ENCODE results near the gene ICA1L.
A peak's percentile ranks its signal among the peaks of the same experiment; 100 is the strongest.
"Not testable (repeated sequence)": the region's sequence is repeated elsewhere in the genome, so short reads cannot be mapped to it uniquely, and the experiment has no call there.

Gene ICA1L

DNA sequence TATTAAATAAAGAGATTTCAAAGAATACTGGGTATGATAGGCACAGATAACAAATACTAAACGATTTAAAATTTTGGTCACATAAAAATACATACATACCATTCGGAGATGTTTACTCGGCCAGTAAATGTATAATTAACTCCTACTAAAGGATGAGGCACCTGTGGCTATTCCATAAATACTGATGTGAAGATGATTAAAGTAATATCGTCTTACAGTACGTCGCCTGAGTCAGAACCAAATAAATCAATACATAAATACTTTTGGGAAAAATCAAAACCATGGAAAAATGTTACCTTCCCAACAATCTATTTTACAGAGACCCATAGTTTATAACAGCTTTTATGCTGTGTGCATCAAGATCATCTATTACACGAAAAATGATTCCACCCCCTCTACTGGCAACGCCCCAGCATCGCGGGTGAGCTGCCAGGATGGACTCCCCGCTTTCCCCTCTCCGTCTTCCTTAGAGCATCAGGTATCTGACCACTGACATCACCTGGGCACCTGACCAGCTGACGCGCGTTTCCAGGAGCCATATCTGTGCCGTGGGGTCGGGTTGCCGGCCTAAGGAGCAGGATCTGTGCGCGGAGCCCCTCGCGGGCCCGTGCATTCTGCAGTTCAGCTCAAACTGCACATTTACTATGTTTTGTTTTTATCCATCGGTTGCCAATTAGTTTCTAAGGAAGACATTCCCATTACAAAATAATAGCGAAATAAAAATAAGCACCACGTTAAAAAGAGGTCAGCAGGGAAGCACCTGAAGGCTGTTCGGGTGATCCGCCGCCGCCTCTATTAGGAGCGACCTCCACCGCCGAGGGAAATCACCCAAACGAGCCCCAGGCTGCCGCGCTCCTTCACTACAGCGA lies 901 bp downstream of the ICA1L start:
- TF ChIP-seq, protein P1, sequence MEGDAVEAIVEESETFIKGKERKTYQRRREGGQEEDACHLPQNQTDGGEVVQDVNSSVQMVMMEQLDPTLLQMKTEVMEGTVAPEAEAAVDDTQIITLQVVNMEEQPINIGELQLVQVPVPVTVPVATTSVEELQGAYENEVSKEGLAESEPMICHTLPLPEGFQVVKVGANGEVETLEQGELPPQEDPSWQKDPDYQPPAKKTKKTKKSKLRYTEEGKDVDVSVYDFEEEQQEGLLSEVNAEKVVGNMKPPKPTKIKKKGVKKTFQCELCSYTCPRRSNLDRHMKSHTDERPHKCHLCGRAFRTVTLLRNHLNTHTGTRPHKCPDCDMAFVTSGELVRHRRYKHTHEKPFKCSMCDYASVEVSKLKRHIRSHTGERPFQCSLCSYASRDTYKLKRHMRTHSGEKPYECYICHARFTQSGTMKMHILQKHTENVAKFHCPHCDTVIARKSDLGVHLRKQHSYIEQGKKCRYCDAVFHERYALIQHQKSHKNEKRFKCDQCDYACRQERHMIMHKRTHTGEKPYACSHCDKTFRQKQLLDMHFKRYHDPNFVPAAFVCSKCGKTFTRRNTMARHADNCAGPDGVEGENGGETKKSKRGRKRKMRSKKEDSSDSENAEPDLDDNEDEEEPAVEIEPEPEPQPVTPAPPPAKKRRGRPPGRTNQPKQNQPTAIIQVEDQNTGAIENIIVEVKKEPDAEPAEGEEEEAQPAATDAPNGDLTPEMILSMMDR (IDR thresholded peaks at IDR 0.05; ENCODE audit: borderline replicate concordance, control extremely low read depth, extremely low read depth, insufficient read depth, missing control alignments), result peak; percentile 68
- DNase-seq (ENCODE audit: low spot score), result peak; percentile 81
- in situ Hi-C loops (cut with MboI; ENCODE audit: low sequenced_read_pairs, unreplicated experiment), result loop anchor here (25.0 kb wide), 1 partner anchor 283 kb away; no protein-coding TSS in a partner anchor

DNA sequence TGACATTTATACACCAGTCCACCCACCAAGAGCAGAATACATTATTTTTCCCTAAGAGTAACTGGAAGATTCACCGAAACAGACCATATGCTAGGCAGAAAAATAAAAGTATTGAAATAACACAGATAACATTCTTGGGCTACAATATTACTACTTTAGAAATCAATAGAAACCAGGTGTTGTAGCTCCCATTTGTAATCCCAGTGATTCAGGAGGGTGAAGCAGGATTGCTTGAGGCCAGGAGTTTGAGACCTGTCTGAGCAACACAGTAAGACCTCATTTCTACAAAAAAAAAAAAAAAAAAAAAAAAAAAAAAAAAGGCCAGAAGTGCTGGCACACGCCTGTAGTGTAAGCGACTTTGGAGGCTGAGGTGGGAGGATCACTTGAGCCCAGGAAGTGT lies 9.6 kb downstream of the ICA1L start:
- no peak for DNase-seq (ENCODE audit: low spot score)
- in situ Hi-C loops (cut with MboI; ENCODE audit: low sequenced_read_pairs, unreplicated experiment), result loop anchor here (25.0 kb wide), 1 partner anchor 275 kb away; no protein-coding TSS in a partner anchor
- TF ChIP-seq, protein P1 (IDR thresholded peaks at IDR 0.05; ENCODE audit: borderline replicate concordance, control extremely low read depth, extremely low read depth, insufficient read depth, missing control alignments), result no peak

DNA sequence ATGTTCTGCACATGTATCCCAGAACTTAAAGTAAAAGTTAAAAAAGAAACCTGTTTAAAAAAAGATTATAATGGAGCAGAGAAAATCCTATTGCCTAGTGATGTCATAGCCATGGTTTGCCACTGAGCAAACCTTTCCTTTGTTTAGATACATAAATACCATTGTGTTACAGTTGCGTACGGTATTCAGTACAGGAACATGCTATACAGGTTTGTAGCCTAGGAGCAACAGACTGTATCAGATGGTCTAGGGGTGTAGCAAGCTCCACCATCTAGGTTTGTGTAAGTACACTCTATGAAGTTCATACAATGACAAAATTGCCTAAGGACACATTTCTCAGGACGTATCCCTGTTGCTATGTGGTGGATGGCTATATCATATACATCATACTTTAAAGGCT lies 13.0 kb downstream of the ICA1L start:
- no peak for DNase-seq (ENCODE audit: low spot score)
- in situ Hi-C loops (cut with MboI; ENCODE audit: low sequenced_read_pairs, unreplicated experiment), result loop anchor here (25.0 kb wide), 1 partner anchor 271 kb away; no protein-coding TSS in a partner anchor
- TF ChIP-seq, protein P1 (IDR thresholded peaks at IDR 0.05; ENCODE audit: borderline replicate concordance, control extremely low read depth, extremely low read depth, insufficient read depth, missing control alignments), result no peak

DNA sequence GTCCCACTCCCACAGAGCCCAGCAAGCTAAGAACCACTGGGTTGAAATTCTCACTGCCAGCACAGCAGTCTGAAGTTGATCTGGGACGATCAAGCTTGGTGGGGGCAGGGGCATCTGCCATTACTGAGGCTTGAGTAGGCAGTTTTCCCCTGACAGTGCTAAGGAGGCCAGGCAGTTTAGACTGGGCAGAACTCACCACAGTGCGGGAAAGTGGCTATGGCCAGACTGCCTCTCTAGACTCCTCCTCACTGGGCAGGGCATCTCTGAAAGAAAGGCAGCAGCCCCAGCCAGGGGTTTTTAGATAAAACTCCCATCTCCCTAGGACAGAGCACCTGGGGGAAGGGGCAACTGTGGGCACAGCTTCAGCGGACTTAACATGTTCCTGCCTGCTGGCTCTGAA lies 22.2 kb downstream of the ICA1L start:
- DNase-seq (ENCODE audit: low spot score); in situ Hi-C loops (cut with MboI; ENCODE audit: low sequenced_read_pairs, unreplicated experiment): not testable (repeated sequence)

DNA sequence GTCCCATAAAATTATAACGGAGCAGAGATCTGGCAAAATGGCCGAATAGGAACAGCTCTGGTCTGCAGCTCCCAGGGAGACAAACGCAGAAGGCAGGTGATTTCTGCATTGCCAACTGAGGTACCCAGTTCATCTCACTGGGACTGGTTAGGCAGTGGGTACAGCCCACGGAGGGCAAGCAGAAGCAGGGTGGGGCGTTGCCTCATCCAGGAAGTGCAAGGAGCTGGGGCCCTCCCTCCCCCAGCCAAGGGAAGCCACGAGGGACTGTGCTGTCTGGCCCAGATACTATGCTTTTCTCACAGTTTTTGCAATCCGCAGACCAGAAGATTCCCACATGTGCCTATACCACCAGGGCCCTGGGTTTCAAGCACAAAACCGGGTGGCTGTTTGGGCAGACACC lies 22.8 kb downstream of the ICA1L start:
- TF ChIP-seq, protein P1 (IDR thresholded peaks at IDR 0.05; ENCODE audit: borderline replicate concordance, control extremely low read depth, extremely low read depth, insufficient read depth, missing control alignments), result no peak
- in situ Hi-C loops (cut with MboI; ENCODE audit: low sequenced_read_pairs, unreplicated experiment), result no loop called here
- DNase-seq (ENCODE audit: low spot score), result no peak

DNA sequence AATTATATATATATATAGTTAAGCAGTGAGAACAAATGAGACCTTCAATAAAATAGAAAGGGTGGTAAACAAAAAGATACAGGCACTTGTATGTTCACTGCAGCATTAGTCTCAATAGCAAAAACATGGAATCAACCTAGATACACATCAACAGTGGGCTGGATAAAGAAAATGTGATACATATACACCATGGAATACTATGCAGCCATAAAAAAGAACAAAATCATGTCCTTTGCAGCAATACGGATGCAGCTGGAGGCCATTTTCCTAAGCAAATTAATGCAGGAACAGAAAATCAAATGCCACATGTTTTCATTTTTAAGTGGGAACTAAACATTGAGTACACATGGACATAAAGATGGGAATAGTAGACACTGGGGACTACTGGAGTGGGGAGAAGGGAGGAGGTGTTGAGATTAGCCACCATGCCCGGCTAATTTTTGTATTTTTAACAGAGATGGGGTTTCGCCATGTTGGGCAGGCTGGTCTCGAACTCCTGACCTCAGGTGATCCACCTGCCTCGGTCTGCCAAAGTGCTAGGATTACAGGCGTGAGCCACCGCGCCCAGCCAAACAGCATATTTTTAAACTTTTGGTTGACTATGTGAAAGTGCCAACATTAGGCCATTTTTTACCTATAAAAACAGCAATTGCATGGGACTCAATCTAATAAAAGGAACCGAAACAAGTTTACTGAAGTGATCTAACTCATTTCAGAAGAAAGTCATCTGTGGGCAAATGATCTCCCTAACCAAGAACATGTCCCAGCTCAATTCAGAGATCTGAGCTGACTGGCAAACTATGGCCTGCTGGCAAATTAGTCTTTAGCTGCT lies 23.7 kb downstream of the ICA1L start:
- TF ChIP-seq, protein P1 (IDR thresholded peaks at IDR 0.05; ENCODE audit: borderline replicate concordance, control extremely low read depth, extremely low read depth, insufficient read depth, missing control alignments), result no peak
- peak; percentile 56 for DNase-seq (ENCODE audit: low spot score)
- in situ Hi-C loops (cut with MboI; ENCODE audit: low sequenced_read_pairs, unreplicated experiment), result no loop called here

All from GM13976 (cell line).